Endothelial cell of umbilical vein (primary cell): Measurements from ENCODE around the gene NR3C1. TPM values are rescaled to one million over a fixed set of nuclear protein-coding genes. Genes with fewer than 3 reads are reported as not detected.

Source experiments
- BruUV-seq: library from RNA; stranded (reverse); fragments of 400-500 nt; replicated peaks from 2 replicates; lab custom pipeline; 2021; lab: Mats Ljungman, UMichigan
- CTCF ChIA-PET: fragments of 300-600, 350-600 bp; sonication (Branson Sonifier 250); formaldehyde crosslinking; loops from one replicate; lab custom pipeline; 2021; ENCODE audit warnings: antibody characterized with exemption, inconsistent platforms; lab: Charles Lee
- POLR2A ChIA-PET: fragments of 300-600, 350-600 bp; sonication (Branson Sonifier 250); formaldehyde crosslinking; loops from one replicate; lab custom pipeline; 2021; ENCODE audit warnings: antibody characterized with exemption, inconsistent platforms; lab: Charles Lee
- DNase-seq: peaks from one replicate; pipeline ENCODE4 v3.0.0-alpha.2; 2011; ENCODE audit warnings: low read depth, low spot score
- FAIRE-seq: peaks from 2 replicates; lab custom pipeline; 2011; peaks lifted over from hg19 to GRCh38; lab: Jason Lieb, UNC
- H2AFZ ChIP-seq: 2 replicates; pipeline ENCODE4 v1.6.0; 2012; ENCODE audit warnings: low read depth, low read length, control low read depth, inconsistent platforms
- H3K27ac ChIP-seq: 2 replicates; pipeline ENCODE4 v1.5.1; 2011; ENCODE audit warnings: low read depth, mild to moderate bottlenecking, control low read depth, low read length, moderate library complexity; ENCODE audit not compliant: insufficient read depth
- H3K27me3 ChIP-seq, 2 experiments: 2 replicates each; pipeline versions ENCODE4 v1.6.0 to v1.6.1; 2011; ENCODE audit warnings: low read length in 2 of 2, mixed read lengths in 1 of 2; ENCODE audit not compliant: control insufficient read depth in 2 of 2, insufficient read depth in 2 of 2
- H3K36me3 ChIP-seq, 2 experiments: 2 replicates in 1 of 2; 3 replicates in 1 of 2; pipeline ENCODE4 v1.5.1; 2011; ENCODE audit warnings: low read length in 2 of 2, mild to moderate bottlenecking in 1 of 2, moderate library complexity in 1 of 2; ENCODE audit not compliant: control insufficient read depth in 2 of 2, insufficient read depth in 2 of 2; ENCODE audit errors: extremely low read depth in 1 of 2
- H3K4me1 ChIP-seq: 3 replicates; pipeline ENCODE4 v1.5.1; 2011; ENCODE audit warnings: mild to moderate bottlenecking, low read length; ENCODE audit not compliant: control insufficient read depth, insufficient read depth; ENCODE audit errors: extremely low read depth
- H3K4me2 ChIP-seq: 2 replicates; pipeline ENCODE4 v1.6.1; 2011; ENCODE audit warnings: low read length, control low read depth, mixed read lengths; ENCODE audit not compliant: insufficient read depth
- H3K4me3 ChIP-seq, 3 experiments: fragments of 200-600 bp in 1 of 3; sonication (generic), shearing (Covaris generic) in 1 of 3; replicated peaks in 1 of 3; 2 replicates each; pipeline ENCODE4 v1.5.1; 2011 to 2016; ENCODE audit warnings: control low read depth in 3 of 3, low read length in 3 of 3, mild to moderate bottlenecking in 2 of 3, inconsistent platforms in 1 of 3, low read depth in 1 of 3, moderate library complexity in 1 of 3; ENCODE audit not compliant: insufficient read depth in 1 of 3
- H3K79me2 ChIP-seq: 2 replicates; pipeline ENCODE4 v1.6.0; 2012; ENCODE audit warnings: low read length, inconsistent platforms; ENCODE audit not compliant: control insufficient read depth, insufficient read depth
- H3K9ac ChIP-seq: replicated peaks from 2 replicates; pipeline ENCODE3; 2011; ENCODE audit warnings: low read length, control low read depth; ENCODE audit not compliant: insufficient read depth; ENCODE audit errors: extremely low read depth
- H3K9me1 ChIP-seq: replicated peaks from 3 replicates; pipeline ENCODE4 v1.6.0; 2011; ENCODE audit warnings: mild to moderate bottlenecking, low read length; ENCODE audit not compliant: control insufficient read depth, insufficient read depth; ENCODE audit errors: extremely low read depth
- H3K9me3 ChIP-seq: replicated peaks from 2 replicates; pipeline ENCODE4 v1.5.1; 2012; ENCODE audit warnings: low read length, inconsistent platforms; ENCODE audit not compliant: control insufficient read depth, insufficient read depth
- H4K20me1 ChIP-seq: replicated peaks from 2 replicates; pipeline ENCODE3; 2011; ENCODE audit warnings: mild to moderate bottlenecking, low read length; ENCODE audit not compliant: control insufficient read depth, insufficient read depth; ENCODE audit errors: extremely low read depth
- CTCF ChIP-seq, 2 donors: IDR thresholded peaks; 1 replicate in 1 of 2; 2 replicates in 1 of 2; pipeline ENCODE4 v1.5.1; 2011; ENCODE audit warnings: low read length in 2 of 2, mild to moderate bottlenecking in 2 of 2, moderate library complexity in 2 of 2, control low read depth in 1 of 2, inconsistent platforms in 1 of 2, low read depth in 1 of 2; ENCODE audit not compliant: insufficient read depth in 1 of 2; ENCODE audit errors: extremely low read depth in 1 of 2
- FOS ChIP-seq: IDR thresholded peaks from 2 replicates; pipeline ENCODE4 v1.6.1; 2011; ENCODE audit warnings: mild to moderate bottlenecking, low read length, moderate library complexity, borderline replicate concordance; ENCODE audit not compliant: insufficient read depth
- GATA2 ChIP-seq: IDR thresholded peaks from 2 replicates; pipeline ENCODE4 v1.7.0; 2011; ENCODE audit warnings: low read depth, mild to moderate bottlenecking, moderate library complexity, mixed read lengths, low read length; ENCODE audit not compliant: insufficient read length, insufficient read depth
- JUN ChIP-seq: IDR thresholded peaks from 2 replicates; pipeline ENCODE4 v1.6.1; 2011; ENCODE audit warnings: borderline replicate concordance, low read depth; ENCODE audit not compliant: insufficient read length, insufficient read depth
- MAX ChIP-seq: IDR thresholded peaks from 2 replicates; pipeline ENCODE4 v1.6.1; 2011; ENCODE audit not compliant: insufficient read depth, insufficient read length
- MYC ChIP-seq: IDR thresholded peaks from one replicate; pipeline ENCODE4 v1.6.1; 2011; ENCODE audit warnings: mild to moderate bottlenecking, low read depth, low read length
- POLR2A ChIP-seq: IDR thresholded peaks from 2 replicates; pipeline ENCODE4 v1.6.1; 2012; ENCODE audit warnings: low read depth, mild to moderate bottlenecking, control low read depth, low read length
- POLR2AphosphoS5 ChIP-seq: IDR thresholded peaks from 2 replicates; pipeline ENCODE4 v1.6.1; 2012; ENCODE audit warnings: low read depth, mild to moderate bottlenecking, control low read depth, low read length, moderate library complexity; ENCODE audit not compliant: insufficient read depth
- dilution Hi-C: fragments of 300-500 bp; cut with MboI; formaldehyde crosslinking; loops from one replicate; pipeline ENCODE4 v1.15.0; 2019; ENCODE audit warnings: low sequenced_read_pairs; ENCODE audit not compliant: extremely low pct_ligation_motif_present
- intact Hi-C: fragments of 100-400 bp; cut with micrococcal nuclease; formaldehyde crosslinking; loops from one replicate; pipeline ENCODE4 v1.10.0; 2022
- polyA plus RNA-seq, 4 experiments: library from polyadenylated mRNA; depleted of rRNA in 3 of 4; stranded (reverse) in 3 of 4; unstranded in 1 of 4; fragments of >200 nt; gene quantifications; 2 replicates each; pipeline versions ENCODE4 v1.2.1 to v1.2.3, GENCODE V29; 2011 to 2012; ENCODE audit warnings: missing spikeins in 1 of 4
- total RNA-seq: library from RNA; stranded (reverse); gene quantifications from 2 replicates; pipeline ENCODE4 v1.2.3, GENCODE V29; 2021

NR3C1 gene
- total and polyA plus RNA-seq, 2 donors (not counting 3 experiments of a cell fraction or from before 2014, with no cell fraction given): 4.1 to 17.0 TPM

GRCh38 chr5:143428155-143428554, 24.7 kb upstream of the NR3C1 start:
- no peaks in the 10 kb centered on the region for H3K27me3 ChIP-seq
- no peaks in the 10 kb centered on the region for H3K36me3 ChIP-seq
- no TSS peak for BruUV-seq
- FAIRE-seq (no peak), DNase-seq (no peak)
- TF ChIP-seq JUN (no peak), CTCF (IDR thresholded peaks at IDR 0.05; ENCODE audit: extremely low read depth in 1 of 2, insufficient read depth in 1 of 2, low read depth in 1 of 2, low read length in 2 of 2) (no peak), GATA2 (no peak), FOS (no peak), MYC (no peak)
- ChIA-PET POLR2A (no interaction called here), CTCF (no interaction called here)
- H4K20me1 ChIP-seq: no peaks in the 10 kb centered on the region
- H3K27ac ChIP-seq: no peak overlapping the region
- H3K4me3 ChIP-seq: no peak overlapping the region
- H3K9ac ChIP-seq: no peak overlapping the region
- no peaks in the 10 kb centered on the region for H3K79me2 ChIP-seq
- no peak overlapping the region for H3K4me2 ChIP-seq
- intact Hi-C loops (no loop called here), dilution Hi-C loops (no loop called here)
- H3K9me1 ChIP-seq: no peaks in the 10 kb centered on the region
- no peaks in the 10 kb centered on the region for H3K4me1 ChIP-seq
- no peaks in the 10 kb centered on the region for H3K9me3 ChIP-seq
- no peak overlapping the region for H2AFZ ChIP-seq

GRCh38 chr5:143427122-143427735, 23.7 kb upstream of the NR3C1 start:
- no peak for TF ChIP-seq POLR2AphosphoS5
- no peak for TF ChIP-seq MAX
- TF ChIP-seq POLR2A: no peak
- no peak overlapping the region for H3K9ac ChIP-seq
- no peak overlapping the region for H3K27ac ChIP-seq
- no peak overlapping the region for H2AFZ ChIP-seq
- no TSS peak for BruUV-seq
- H4K20me1 ChIP-seq: no peaks in the 10 kb centered on the region
- H3K4me2 ChIP-seq: no peak overlapping the region
- no peaks in the 10 kb centered on the region for H3K9me3 ChIP-seq
- FAIRE-seq (no peak), DNase-seq (no peak)
- ChIA-PET CTCF (interaction anchor here (1.0 kb wide), 1 partner anchor 10 kb away, joined by 4 read pairs; no protein-coding TSS in a partner anchor), POLR2A (no interaction called here)
- H3K4me1 ChIP-seq: no peaks in the 10 kb centered on the region
- dilution Hi-C loops: no loop called here
- intact Hi-C loops: no loop called here
- no peaks in the 10 kb centered on the region for H3K9me1 ChIP-seq
- no peaks in the 10 kb centered on the region for H3K36me3 ChIP-seq
- H3K4me3 ChIP-seq: no peak overlapping the region
- H3K27me3 ChIP-seq: no peaks in the 10 kb centered on the region
- no peaks in the 10 kb centered on the region for H3K79me2 ChIP-seq
